GM23338 (cell line): ENCODE data around the gene SF3B2. TPM values are rescaled to one million over a fixed set of nuclear protein-coding genes. Genes with fewer than 3 reads are reported as not detected.

Experiments used
- ATAC-seq: fragments of 200-7000 bp; cut with Tn5 transposase; 3 replicates; pipeline ENCODE4 v1.9.1; 2020
- DNase-seq: peaks from one replicate; pipeline ENCODE4 v3.0.0-alpha.2; 2015; ENCODE audit warnings: low spot score
- H2AFZ ChIP-seq: fragments of 200-600 bp; sonication (generic); 2 replicates; pipeline ENCODE4 v1.8.0; 2016; ENCODE audit warnings: antibody characterized with exemption, mild to moderate bottlenecking, moderate library complexity
- H3F3A ChIP-seq: fragments of 200-600 bp; sonication (generic); replicated peaks from 2 replicates; pipeline ENCODE4 v1.8.0; 2017; ENCODE audit warnings: antibody characterized with exemption, mixed run types, low read depth
- H3K27ac ChIP-seq: fragments of 200-600 bp; sonication (generic); 2 replicates; pipeline ENCODE4 v1.6.1; 2016; ENCODE audit warnings: low read depth
- H3K27me3 ChIP-seq: fragments of 200-600 bp; sonication (generic); 2 replicates; pipeline ENCODE4 v1.8.0; 2016; ENCODE audit warnings: mild to moderate bottlenecking, mixed run types, moderate library complexity; ENCODE audit not compliant: insufficient read depth
- H3K36me3 ChIP-seq: fragments of 200-600 bp; sonication (generic); 2 replicates; pipeline ENCODE4 v1.8.0; 2016; ENCODE audit warnings: mild to moderate bottlenecking; ENCODE audit not compliant: insufficient read depth
- H3K4me1 ChIP-seq: fragments of 200-600 bp; sonication (generic); 2 replicates; pipeline ENCODE4 v1.8.0; 2016; ENCODE audit warnings: mild to moderate bottlenecking, moderate library complexity; ENCODE audit not compliant: insufficient read depth
- H3K4me2 ChIP-seq: fragments of 200-600 bp; sonication (generic); 2 replicates; pipeline ENCODE4 v1.7.1; 2017; ENCODE audit warnings: mixed run types
- H3K4me3 ChIP-seq: fragments of 200-600 bp; sonication (generic); 2 replicates; pipeline ENCODE4 v1.6.1; 2016; ENCODE audit warnings: mixed run types
- H3K79me2 ChIP-seq: fragments of 200-600 bp; sonication (generic); replicated peaks from 2 replicates; pipeline ENCODE4 v1.8.0; 2017; ENCODE audit warnings: mild to moderate bottlenecking; ENCODE audit not compliant: insufficient read depth
- H3K9me2 ChIP-seq: fragments of 200-600 bp; sonication (generic); 2 replicates; pipeline ENCODE4 v1.8.0; 2017; ENCODE audit not compliant: insufficient read depth
- H4K20me1 ChIP-seq: fragments of 200-600 bp; sonication (generic); replicated peaks from 2 replicates; pipeline ENCODE4 v1.8.0; 2017; ENCODE audit warnings: mild to moderate bottlenecking; ENCODE audit not compliant: insufficient read depth
- H3K27ac Mint-ChIP-seq: 2 replicates; pipeline ENCODE4 v1.8.0; 2020; ENCODE audit warnings: inconsistent platforms, mild to moderate bottlenecking, moderate library complexity, mixed read lengths
- H3K27me3 Mint-ChIP-seq: 3 replicates; pipeline ENCODE4 v1.8.0; 2022; ENCODE audit warnings: low read depth, mild to moderate bottlenecking, moderate library complexity, mixed read lengths, inconsistent platforms; ENCODE audit not compliant: insufficient read depth, poor library complexity
- H3K36me3 Mint-ChIP-seq: 3 replicates; pipeline ENCODE4 v1.8.0; 2021; ENCODE audit warnings: low read depth, mild to moderate bottlenecking, inconsistent platforms, moderate library complexity, mixed read lengths
- H3K4me1 Mint-ChIP-seq: 3 replicates; pipeline ENCODE4 v1.8.0; 2020; ENCODE audit warnings: mild to moderate bottlenecking, inconsistent platforms, mixed read lengths
- H3K4me3 Mint-ChIP-seq: 3 replicates; pipeline ENCODE4 v1.8.0; 2021; ENCODE audit warnings: moderate library complexity, mild to moderate bottlenecking, inconsistent platforms, mixed read lengths
- H3K9me3 Mint-ChIP-seq: 3 replicates; pipeline ENCODE4 v1.8.0; 2020; ENCODE audit warnings: moderate library complexity, mild to moderate bottlenecking, inconsistent platforms, mixed read lengths
- CREB1 ChIP-seq: fragments of 250-450 bp; sonication (Bioruptor Pico); IDR thresholded peaks from 2 replicates; pipeline ENCODE4 v1.5.0; 2020; ENCODE audit warnings: low read depth, mild to moderate bottlenecking, moderate library complexity
- CTCF ChIP-seq, 2 experiments: fragments of 200-600 bp in 1 of 2; sonication (generic) in 1 of 2; conservative IDR thresholded peaks; 2 replicates each; pipeline versions ENCODE4 v1.5.1 to v1.6.1; 2016 to 2017; ENCODE audit warnings: antibody characterized with exemption in 2 of 2, low read depth in 2 of 2, mild to moderate bottlenecking in 2 of 2, moderate library complexity in 1 of 2
- ETS1 ChIP-seq: IDR thresholded peaks from 2 replicates; pipeline ENCODE4 v1.6.1; 2016; ENCODE audit warnings: antibody characterized with exemption
- EZH2 ChIP-seq: fragments of 200-600 bp; sonication (generic); IDR thresholded peaks from one replicate; pipeline ENCODE4 v1.8.0; 2017; ENCODE audit warnings: antibody characterized with exemption, mild to moderate bottlenecking, low read depth; ENCODE audit not compliant: unreplicated experiment
- EZH2phosphoT487 ChIP-seq: fragments of 200-600 bp; sonication (generic); IDR thresholded peaks from one replicate; pipeline ENCODE4 v1.8.1; 2018; ENCODE audit warnings: antibody characterized with exemption; ENCODE audit not compliant: unreplicated experiment
- JUNB ChIP-seq: IDR thresholded peaks from one replicate; pipeline ENCODE4 v1.6.1; 2016; ENCODE audit warnings: antibody characterized with exemption; ENCODE audit not compliant: unreplicated experiment
- NANOG ChIP-seq: IDR thresholded peaks from 2 replicates; pipeline ENCODE4 v1.6.1; 2016; ENCODE audit warnings: antibody characterized with exemption, borderline replicate concordance
- POLR2AphosphoS5 ChIP-seq: IDR thresholded peaks from 2 replicates; pipeline ENCODE4 v1.6.1; 2016; ENCODE audit warnings: antibody characterized with exemption, low read depth
- REST ChIP-seq: IDR thresholded peaks from one replicate; pipeline ENCODE4 v1.6.1; 2018; ENCODE audit warnings: antibody characterized with exemption; ENCODE audit not compliant: unreplicated experiment
- STAT1 ChIP-seq: IDR thresholded peaks from one replicate; pipeline ENCODE4 v1.6.1; 2016; ENCODE audit warnings: antibody characterized with exemption; ENCODE audit not compliant: unreplicated experiment
- ZNF114 ChIP-seq: fragments of 250-450 bp; sonication (Bioruptor Pico); IDR thresholded peaks from 2 replicates; pipeline ENCODE4 v1.5.0; 2020; ENCODE audit warnings: mild to moderate bottlenecking, moderate library complexity
- ZNF331 ChIP-seq: fragments of 250-450 bp; sonication (Bioruptor Pico); IDR thresholded peaks from 2 replicates; pipeline ENCODE4 v1.5.0; 2020; ENCODE audit warnings: low read depth, mild to moderate bottlenecking, moderate library complexity
- polyA plus RNA-seq: library from polyadenylated mRNA; unstranded; fragments of >200 nt; fragmentation: Nextera tagmentation; extraction: Ambion mirVana; gene quantifications from 2 replicates; pipeline ENCODE4 v1.2.1, GENCODE V29; 2016
- total RNA-seq: library from RNA; depleted of rRNA; stranded (reverse); fragments of >200 nt; shearing (Covaris generic); gene quantifications from 2 replicates; pipeline ENCODE4 v1.2.3, GENCODE V29; 2014
- TF ChIP-seq, protein P1 (sequence below): fragments of 250-450 bp; sonication (Bioruptor Pico); IDR thresholded peaks from 2 replicates; pipeline ENCODE4 v1.5.0; 2020; ENCODE audit warnings: mild to moderate bottlenecking, moderate library complexity

The SF3B2 gene
- total and polyA plus RNA-seq, 2 experiments from 2014 or later, result 173 to 180 TPM

DNA sequence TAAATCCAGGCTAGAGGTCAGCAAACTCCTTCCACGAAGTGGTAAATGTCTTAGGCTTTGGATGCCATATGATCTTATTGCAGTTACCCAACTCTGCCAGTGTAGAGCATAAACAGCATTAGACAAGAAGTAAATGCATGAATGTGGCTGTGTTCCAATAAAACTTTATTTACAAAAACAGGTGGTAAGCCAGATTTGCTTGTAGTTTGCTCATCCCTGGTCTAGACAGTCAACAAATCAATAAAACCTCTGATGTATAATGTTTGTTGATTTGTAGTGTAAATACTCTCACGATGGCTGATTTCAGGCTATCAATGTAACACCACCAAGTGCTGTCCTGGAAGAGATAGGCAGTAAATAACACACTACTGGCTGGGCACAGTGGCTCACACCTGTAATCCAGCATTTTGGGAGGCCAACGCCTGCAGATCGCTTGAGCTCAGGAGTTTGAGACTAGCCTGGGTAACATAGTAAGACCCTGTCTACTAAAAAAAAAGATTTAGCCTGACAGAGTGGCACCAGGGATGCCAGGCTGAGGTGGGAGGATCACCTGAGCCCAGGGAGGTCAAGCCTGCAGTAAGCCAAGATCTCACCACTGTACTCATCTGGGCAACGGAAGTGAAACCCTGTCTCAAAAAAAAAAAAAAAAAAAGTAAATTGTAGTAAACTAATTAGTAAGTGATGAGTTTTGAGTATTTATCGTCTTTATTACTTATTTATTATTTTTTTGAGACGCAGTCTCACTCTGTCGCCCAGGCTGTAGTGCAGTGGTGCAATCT, 19.0 kb upstream of the SF3B2 start:
- Histone ChIP-seq H3K36me3 (no peaks in the 10 kb centered on the region), H3K27me3 (no peaks in the 10 kb centered on the region), H4K20me1 (no peaks in the 10 kb centered on the region), H3K79me2 (no peaks in the 10 kb centered on the region), H3K9me2 (no peaks in the 10 kb centered on the region), H3F3A (no peaks in the 10 kb centered on the region), H2AFZ (no peak overlapping the region), H3K4me1 (no peaks in the 10 kb centered on the region), H3K4me3 (no peak overlapping the region), H3K4me2 (no peak overlapping the region), H3K27ac (no peak overlapping the region)
- no peak for DNase-seq
- ATAC-seq, result no peak
- Mint-ChIP-seq H3K27ac (no peak overlapping the region), H3K27me3 (peaks cover 5% of the 10 kb centered on the region), H3K4me3 (no peak overlapping the region), H3K4me1 (no peaks in the 10 kb centered on the region), H3K9me3 (peaks cover 27% of the 10 kb centered on the region), H3K36me3 (peaks cover 9% of the 10 kb centered on the region; the same call in 2 of the 3 replicates)
- TF ChIP-seq POLR2AphosphoS5, result no peak
- TF ChIP-seq JUNB, result no peak
- TF ChIP-seq CTCF (conservative IDR thresholded peaks at IDR 0.05; ENCODE audit: low read depth in 2 of 2), result no peak
- TF ChIP-seq EZH2phosphoT487, result no peak
- no peak for TF ChIP-seq STAT1
- TF ChIP-seq, protein P1, sequence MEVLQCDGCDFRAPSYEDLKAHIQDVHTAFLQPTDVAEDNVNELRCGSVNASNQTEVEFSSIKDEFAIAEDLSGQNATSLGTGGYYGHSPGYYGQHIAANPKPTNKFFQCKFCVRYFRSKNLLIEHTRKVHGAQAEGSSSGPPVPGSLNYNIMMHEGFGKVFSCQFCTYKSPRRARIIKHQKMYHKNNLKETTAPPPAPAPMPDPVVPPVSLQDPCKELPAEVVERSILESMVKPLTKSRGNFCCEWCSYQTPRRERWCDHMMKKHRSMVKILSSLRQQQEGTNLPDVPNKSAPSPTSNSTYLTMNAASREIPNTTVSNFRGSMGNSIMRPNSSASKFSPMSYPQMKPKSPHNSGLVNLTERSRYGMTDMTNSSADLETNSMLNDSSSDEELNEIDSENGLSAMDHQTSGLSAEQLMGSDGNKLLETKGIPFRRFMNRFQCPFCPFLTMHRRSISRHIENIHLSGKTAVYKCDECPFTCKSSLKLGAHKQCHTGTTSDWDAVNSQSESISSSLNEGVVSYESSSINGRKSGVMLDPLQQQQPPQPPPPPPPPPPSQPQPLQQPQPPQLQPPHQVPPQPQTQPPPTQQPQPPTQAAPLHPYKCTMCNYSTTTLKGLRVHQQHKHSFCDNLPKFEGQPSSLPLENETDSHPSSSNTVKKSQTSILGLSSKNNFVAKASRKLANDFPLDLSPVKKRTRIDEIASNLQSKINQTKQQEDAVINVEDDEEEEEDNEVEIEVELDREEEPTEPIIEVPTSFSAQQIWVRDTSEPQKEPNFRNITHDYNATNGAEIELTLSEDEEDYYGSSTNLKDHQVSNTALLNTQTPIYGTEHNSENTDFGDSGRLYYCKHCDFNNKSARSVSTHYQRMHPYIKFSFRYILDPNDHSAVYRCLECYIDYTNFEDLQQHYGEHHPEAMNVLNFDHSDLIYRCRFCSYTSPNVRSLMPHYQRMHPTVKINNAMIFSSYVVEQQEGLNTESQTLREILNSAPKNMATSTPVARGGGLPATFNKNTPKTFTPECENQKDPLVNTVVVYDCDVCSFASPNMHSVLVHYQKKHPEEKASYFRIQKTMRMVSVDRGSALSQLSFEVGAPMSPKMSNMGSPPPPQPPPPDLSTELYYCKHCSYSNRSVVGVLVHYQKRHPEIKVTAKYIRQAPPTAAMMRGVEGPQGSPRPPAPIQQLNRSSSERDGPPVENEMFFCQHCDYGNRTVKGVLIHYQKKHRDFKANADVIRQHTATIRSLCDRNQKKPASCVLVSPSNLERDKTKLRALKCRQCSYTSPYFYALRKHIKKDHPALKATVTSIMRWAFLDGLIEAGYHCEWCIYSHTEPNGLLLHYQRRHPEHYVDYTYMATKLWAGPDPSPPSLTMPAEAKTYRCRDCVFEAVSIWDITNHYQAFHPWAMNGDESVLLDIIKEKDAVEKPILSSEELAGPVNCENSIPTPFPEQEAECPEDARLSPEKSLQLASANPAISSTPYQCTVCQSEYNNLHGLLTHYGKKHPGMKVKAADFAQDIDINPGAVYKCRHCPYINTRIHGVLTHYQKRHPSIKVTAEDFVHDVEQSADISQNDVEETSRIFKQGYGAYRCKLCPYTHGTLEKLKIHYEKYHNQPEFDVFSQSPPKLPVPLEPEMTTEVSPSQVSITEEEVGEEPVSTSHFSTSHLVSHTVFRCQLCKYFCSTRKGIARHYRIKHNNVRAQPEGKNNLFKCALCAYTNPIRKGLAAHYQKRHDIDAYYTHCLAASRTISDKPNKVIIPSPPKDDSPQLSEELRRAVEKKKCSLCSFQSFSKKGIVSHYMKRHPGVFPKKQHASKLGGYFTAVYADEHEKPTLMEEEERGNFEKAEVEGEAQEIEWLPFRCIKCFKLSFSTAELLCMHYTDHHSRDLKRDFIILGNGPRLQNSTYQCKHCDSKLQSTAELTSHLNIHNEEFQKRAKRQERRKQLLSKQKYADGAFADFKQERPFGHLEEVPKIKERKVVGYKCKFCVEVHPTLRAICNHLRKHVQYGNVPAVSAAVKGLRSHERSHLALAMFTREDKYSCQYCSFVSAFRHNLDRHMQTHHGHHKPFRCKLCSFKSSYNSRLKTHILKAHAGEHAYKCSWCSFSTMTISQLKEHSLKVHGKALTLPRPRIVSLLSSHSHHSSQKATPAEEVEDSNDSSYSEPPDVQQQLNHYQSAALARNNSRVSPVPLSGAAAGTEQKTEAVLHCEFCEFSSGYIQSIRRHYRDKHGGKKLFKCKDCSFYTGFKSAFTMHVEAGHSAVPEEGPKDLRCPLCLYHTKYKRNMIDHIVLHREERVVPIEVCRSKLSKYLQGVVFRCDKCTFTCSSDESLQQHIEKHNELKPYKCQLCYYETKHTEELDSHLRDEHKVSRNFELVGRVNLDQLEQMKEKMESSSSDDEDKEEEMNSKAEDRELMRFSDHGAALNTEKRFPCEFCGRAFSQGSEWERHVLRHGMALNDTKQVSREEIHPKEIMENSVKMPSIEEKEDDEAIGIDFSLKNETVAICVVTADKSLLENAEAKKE, result no peak
- TF ChIP-seq NANOG, result no peak
- no peak for TF ChIP-seq ZNF114 (CRISPR knock-in tag)
- no peak for TF ChIP-seq ETS1
- TF ChIP-seq ZNF331 (CRISPR knock-in tag), result no peak
- TF ChIP-seq CREB1, result no peak
- TF ChIP-seq EZH2, result no peak
- TF ChIP-seq REST, result no peak
